Measurements from ENCODE around the gene S100A6.
"Not testable (repeated sequence)": the region's sequence is repeated elsewhere in the genome, so short reads cannot be mapped to it uniquely, and the experiment has no call there.

S100A6 gene

DNA sequence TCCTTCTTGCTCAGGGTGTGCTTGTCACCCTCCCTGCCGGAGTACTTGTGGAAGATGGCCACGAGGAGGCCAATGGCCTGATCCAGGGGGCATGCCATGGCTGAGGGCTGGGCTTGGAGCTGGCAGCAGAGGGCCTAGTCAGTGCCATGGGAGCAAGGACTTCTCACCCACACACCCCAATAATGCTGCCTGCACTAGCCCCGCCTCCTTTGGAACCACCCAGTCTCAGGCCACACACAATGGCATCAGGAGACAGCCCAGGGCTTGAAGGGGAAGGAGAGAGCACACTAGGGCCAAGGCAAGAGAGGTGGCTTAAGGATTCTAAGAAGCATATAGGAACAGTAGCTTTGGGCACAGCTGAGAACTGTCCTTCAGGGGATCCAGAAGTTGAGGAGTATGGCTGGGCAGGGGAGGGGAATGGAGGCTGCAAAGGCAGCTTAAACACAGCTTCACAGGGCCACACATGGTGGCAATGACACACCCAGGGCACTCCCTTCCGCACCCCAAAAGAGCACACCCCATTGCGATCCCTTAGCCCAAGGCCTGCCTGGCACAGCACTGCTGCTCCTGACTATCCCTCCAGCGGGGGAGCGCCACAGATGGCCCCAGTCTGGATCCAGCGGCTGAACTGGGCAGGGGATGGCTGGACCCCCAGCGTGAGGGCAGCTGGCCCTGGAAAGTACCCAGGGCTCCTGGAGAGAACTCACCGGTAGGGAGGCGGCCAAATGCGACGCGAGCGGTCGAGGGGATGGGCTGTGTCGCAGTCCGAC, at the start of gene S100A6:
Gene S100A6, minus strand, starts transcription at position 750 of the 770 bp plus-strand sequence. Its CDS starts 652 bp downstream, at position 98.
- DNase-seq (ENCODE audit: low spot score): no peak

DNA sequence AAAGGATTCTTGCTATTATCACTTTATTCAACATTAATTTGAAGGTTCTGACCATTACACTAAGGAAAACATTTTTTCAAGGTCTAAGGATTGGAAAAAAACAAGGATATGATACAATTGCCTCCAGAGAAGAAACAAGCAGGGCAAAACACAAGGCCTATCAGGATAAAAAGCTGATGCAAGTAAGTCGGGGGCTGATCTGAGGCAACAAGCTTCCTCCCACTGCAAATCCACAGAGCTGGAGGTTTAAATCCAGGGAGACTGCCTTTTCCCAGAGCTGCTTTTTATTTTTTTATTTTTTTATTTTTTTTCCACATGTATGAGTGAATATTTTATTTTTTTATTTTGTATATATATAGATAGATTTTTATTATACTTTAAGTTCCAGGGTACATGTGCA, 49.2 kb upstream of the S100A6 start:
- DNase-seq (ENCODE audit: low spot score): no peak

DNA sequence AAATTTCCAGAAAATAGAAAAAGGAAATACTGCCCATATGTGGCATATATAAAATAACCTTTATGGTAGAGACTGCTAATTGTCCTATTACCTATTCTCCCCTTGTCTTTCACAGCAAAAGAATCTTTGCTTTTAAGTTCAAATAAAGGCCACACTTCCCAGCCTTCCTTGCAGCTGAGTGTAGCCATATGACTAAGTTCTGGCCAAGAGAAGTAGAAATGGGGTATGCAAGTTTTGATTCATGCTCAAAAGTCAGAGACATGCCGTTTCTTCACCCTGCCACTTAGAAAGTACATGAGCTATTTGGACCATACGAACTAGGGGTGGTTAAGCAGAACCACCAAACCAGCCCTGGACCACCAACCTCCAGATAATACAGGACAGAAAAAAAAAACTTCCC, 48.2 kb upstream of the S100A6 start:
- DNase-seq (ENCODE audit: low spot score): no peak

- not testable (repeated sequence) for DNase-seq (ENCODE audit: low spot score)
Measured at GRCh38 chr1:153583514-153583913, 47.7 kb upstream of the S100A6 start.

- not testable (repeated sequence) for DNase-seq (ENCODE audit: low spot score)
Measured at GRCh38 chr1:153582836-153583235, 47.0 kb upstream of the S100A6 start.

GRCh38 chr1:153578936-153579335, 43.1 kb upstream of the S100A6 start:
- DNase-seq (ENCODE audit: low spot score): no peak

- no peak for DNase-seq (ENCODE audit: low spot score)
Measured at GRCh38 chr1:153578490-153578889, 42.7 kb upstream of the S100A6 start.

- no peak for DNase-seq (ENCODE audit: low spot score)
Measured at GRCh38 chr1:153577624-153578051, 41.8 kb upstream of the S100A6 start.

GRCh38 chr1:153577138-153577537, 41.3 kb upstream of the S100A6 start:
- DNase-seq (ENCODE audit: low spot score): no peak

DNA sequence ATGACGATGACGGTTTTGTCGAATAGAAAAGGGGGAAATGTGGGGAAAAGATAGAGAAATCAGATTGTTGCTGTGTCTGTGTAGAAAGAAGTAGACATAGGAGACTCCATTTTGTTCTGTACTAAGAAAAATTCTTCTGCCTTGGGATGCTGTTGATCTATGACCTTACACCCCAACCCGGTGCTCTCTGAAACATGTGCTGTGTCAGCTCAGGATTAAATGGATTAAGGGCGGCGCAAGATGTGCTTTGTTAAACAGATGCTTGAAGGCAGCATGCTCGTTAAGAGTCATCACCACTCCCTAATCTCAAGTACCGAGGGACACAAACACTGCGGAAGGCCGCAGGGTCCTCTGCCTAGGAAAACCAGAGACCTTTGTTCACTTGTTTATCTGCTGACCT, 39.7 kb upstream of the S100A6 start:
- not testable (repeated sequence) for DNase-seq (ENCODE audit: low spot score)

DNA sequence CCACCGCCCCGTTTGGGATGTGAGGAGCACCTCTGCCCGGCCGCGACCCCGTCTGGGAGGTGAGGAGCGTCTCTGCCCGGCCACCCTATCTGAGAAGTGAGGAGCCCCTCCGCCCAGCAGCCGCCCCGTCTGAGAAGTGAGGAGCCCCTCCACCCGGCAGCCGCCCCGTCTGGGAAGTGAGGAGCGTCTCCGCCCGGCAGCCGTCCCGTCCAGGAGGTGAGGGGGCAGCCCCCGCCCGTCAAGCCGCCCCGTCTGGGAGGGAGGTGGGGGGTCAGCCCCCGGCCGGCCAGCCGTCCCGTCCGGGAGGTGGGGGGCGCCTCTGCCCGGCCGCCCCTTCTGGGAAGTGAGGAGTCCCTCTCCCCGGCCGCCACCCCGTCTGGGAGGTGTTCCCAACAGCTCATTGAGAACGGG, 39.3 kb upstream of the S100A6 start:
- DNase-seq (ENCODE audit: low spot score): not testable (repeated sequence)

- DNase-seq (ENCODE audit: low spot score): no peak
Measured at GRCh38 chr1:153573351-153573750, 37.6 kb upstream of the S100A6 start.

- DNase-seq (ENCODE audit: low spot score): peak; percentile 70
Measured at GRCh38 chr1:153572569-153573015, 36.8 kb upstream of the S100A6 start.

- no peak for DNase-seq (ENCODE audit: low spot score)
Measured at GRCh38 chr1:153571706-153572105, 35.9 kb upstream of the S100A6 start.

DNA sequence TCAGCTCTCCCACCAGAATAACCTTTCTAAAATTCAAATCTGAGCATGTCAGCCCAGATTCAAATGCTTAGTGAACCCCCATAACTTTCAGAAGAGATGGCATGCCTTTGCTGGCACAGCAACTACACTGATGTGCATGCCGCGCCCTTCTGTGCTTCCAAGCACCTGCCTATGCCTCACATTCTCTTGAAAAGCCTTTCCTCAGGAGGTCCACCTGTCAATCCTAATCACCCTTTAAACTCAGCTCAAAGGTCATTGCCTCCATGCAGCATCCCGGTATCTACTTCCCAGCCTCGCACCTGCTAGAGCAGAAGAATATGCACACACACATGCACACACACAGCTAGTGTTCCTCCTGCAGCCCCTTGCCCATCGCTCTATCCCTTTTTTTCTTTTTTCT, 35.1 kb upstream of the S100A6 start:
- DNase-seq (ENCODE audit: low spot score): no peak

DNA sequence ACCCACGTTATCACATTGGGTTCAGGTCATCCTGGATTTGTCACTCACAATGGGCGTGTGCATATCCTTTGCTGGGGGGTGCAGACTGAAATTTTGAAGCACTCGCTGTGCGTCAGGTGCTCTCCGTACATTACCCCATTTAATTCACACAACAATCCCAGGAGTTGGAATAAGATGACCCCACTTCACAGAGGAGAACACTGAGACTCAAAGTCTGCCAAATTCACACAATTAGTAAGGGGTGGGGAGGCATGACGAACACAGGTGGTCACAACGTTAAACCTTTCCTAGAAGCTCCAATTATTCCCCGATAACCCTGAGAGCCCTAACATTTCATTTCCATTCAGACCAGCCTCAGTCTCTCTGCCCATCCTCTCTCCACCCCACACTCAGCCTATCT, 33.7 kb upstream of the S100A6 start:
- DNase-seq (ENCODE audit: low spot score): no peak

GRCh38 chr1:153568367-153569099, 32.7 kb upstream of the S100A6 start:
- DNase-seq (ENCODE audit: low spot score): peak; percentile 90

GRCh38 chr1:153567621-153568366, 32.0 kb upstream of the S100A6 start:
- no peak for DNase-seq (ENCODE audit: low spot score)

DNA sequence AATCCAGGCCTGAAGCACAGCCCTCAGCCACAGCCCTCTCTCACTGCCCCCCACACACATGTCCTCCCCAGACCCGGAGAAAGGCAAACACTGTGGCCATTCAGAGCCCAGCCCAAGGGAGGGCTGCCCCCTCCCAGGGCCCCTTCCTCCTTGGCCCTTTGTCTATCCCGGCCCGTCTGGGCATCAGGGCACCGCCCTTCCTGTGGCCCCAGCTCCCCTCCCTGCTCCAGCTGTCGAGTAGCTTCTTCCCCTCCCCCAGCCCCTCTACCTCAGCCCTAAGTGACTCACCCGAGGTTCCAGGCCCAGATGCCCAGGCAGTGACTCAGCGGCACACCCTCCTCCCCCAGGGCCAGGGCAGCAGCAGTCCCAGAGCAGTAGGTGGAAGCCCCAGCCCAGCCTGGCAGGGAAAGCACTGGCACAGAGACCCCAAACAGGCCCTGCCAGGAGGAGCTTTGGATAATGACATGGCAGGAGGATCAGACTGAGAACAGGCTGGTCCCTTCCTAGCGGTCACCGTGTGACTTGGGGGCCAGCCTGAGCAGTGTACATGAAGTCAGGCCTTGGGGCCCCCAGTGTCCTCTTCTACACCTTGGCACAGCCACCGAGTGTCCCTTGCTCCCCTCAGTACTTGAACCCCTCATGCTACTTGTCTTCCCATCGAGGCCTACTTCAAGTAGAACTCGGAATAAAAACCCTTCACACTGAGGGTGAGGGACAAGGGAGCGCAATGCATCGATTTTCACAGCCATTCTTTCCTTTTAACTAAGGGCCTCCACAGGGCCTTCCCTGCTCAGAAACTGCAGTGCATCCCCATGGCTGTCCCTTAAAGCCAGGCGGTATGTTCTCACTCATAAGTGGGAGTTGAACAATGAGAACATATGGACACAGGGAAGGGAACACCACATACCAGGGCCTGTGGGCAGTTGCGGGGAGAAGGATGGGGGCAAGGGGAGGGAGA, 30.9 kb upstream of the S100A6 start:
- peak; percentile 86 for DNase-seq (ENCODE audit: low spot score)

- DNase-seq (ENCODE audit: low spot score): peak; percentile 39
Measured at GRCh38 chr1:153565529-153566374, 30.0 kb upstream of the S100A6 start, which contains the start of gene S100A2. TSS of gene S100A2 (minus strand) at chr1:153565844. CDS start at chr1:153563877, 1,967 bp downstream.

All from iPS-NIHi11 (cell line).